Esophagus squamous epithelium (tissue), 4 donors: ENCODE results near the gene TULP4.

Source experiments
- CTCF ChIP-seq, 6 experiments: fragments of 450-650 bp in 4 of 6; fragments of 200-600 bp in 2 of 6; sonication (generic) in 2 of 6; IDR thresholded peaks; one replicate each; pipeline ENCODE4 v1.5.1; 2016 to 2019; ENCODE audit warnings: antibody characterized with exemption in 6 of 6, mild to moderate bottlenecking in 4 of 6, moderate library complexity in 4 of 6
- POLR2A ChIP-seq, 4 donors: fragments of 450-650 bp; IDR thresholded peaks; one replicate each; pipeline ENCODE4 v1.6.1; 2017; ENCODE audit warnings: antibody characterized with exemption in 4 of 4, mild to moderate bottlenecking in 4 of 4, moderate library complexity in 3 of 4

DNA sequence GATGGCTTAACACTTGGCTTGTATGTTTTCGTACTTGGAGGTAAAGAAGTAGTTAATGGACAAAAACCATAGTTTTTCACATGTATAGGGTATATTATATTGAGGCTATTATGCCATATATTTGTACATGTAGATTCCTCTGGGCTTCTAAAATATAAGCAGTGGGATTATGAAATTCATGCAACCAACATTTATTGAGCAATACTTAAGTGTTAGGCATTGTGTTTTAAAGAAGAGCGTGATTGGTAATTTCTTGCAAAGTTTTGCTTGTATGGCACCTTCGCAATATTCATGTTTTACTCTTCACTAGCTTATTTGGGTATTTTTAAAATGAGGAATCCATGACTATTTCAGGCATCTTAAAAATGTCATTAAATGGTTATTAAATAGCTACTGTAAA is 2.5 kb downstream of the TULP4 start:
- TF ChIP-seq CTCF (IDR thresholded peaks at IDR 0.05) (no peak), POLR2A (IDR thresholded peaks at IDR 0.05) (no peak)
